GM12878 (cell line): ENCODE measurements around the gene CRYBB1. TPM values are rescaled to one million over a fixed set of nuclear protein-coding genes. Genes with fewer than 3 reads are reported as not detected.

Experiments used
- ATAC-seq: fragments of 200-7000 bp; cut with Tn5 transposase; 3 replicates; pipeline ENCODE4 v1.9.1; 2020; ENCODE audit warnings: mild to moderate bottlenecking, moderate library complexity
- BruUV-seq: library from RNA; stranded (reverse); fragments of 400-500 nt; replicated peaks from 2 replicates; lab custom pipeline; 2021; lab: Mats Ljungman, UMichigan
- CTCF ChIA-PET: fragments of 300-600 bp; sonication (Branson Sonifier 250); formaldehyde crosslinking; extraction: SDS; loops from one replicate; lab custom pipeline; 2021; ENCODE audit warnings: inconsistent platforms; lab: Yijun Ruan, JAX
- POLR2A ChIA-PET: fragments of 350-600 bp; formaldehyde crosslinking; extraction: SDS; loops from one replicate; lab custom pipeline; 2021; ENCODE audit warnings: inconsistent platforms; lab: Charles Lee
- RAD21 ChIA-PET: fragments of 300-600 bp; sonication (Branson Sonifier 250); formaldehyde crosslinking; loops from one replicate; lab custom pipeline; 2023; ENCODE audit warnings: antibody characterized with exemption; ENCODE audit not compliant: unreplicated experiment; lab: Charles Lee
- SMC1A ChIA-PET: fragments of 300-600 bp; sonication (Branson Sonifier 250); formaldehyde crosslinking; loops from one replicate; lab custom pipeline; 2023; ENCODE audit not compliant: unreplicated experiment, uncharacterized antibody; lab: Charles Lee
- DNase-seq: peaks from one replicate; pipeline ENCODE4 v3.0.0-alpha.2; 2011; ENCODE audit warnings: low read depth, low spot score
- FAIRE-seq: peaks from 3 replicates; lab custom pipeline; 2011; peaks lifted over from hg19 to GRCh38; lab: Jason Lieb, UNC
- H2AFZ ChIP-seq: 2 replicates; pipeline ENCODE4 v1.6.0; 2011; ENCODE audit warnings: low read depth, low read length, control low read depth; ENCODE audit not compliant: control insufficient read depth
- H3K27ac ChIP-seq: 2 replicates; pipeline ENCODE4 v1.5.1; 2011; ENCODE audit warnings: control low read depth; ENCODE audit not compliant: control insufficient read depth, insufficient read depth
- H3K27me3 ChIP-seq, 2 experiments: replicated peaks in 1 of 2; 2 replicates each; pipeline versions ENCODE4 v1.6.0 to v1.6.1; 2011; ENCODE audit warnings: low read length in 1 of 2; ENCODE audit not compliant: control insufficient read depth in 2 of 2, insufficient read depth in 2 of 2
- H3K36me3 ChIP-seq, 2 experiments: 2 replicates each; pipeline ENCODE4 v1.5.1; 2011; ENCODE audit warnings: low read length in 1 of 2; ENCODE audit not compliant: control insufficient read depth in 2 of 2, insufficient read depth in 2 of 2
- H3K4me1 ChIP-seq: 2 replicates; pipeline ENCODE4 v1.6.1; 2011; ENCODE audit warnings: mild to moderate bottlenecking, low read length, moderate library complexity, mixed read lengths; ENCODE audit not compliant: control insufficient read depth, insufficient read depth
- H3K4me2 ChIP-seq: 2 replicates; pipeline ENCODE4 v1.6.0; 2011; ENCODE audit warnings: control low read depth; ENCODE audit not compliant: control insufficient read depth, insufficient read depth
- H3K4me3 ChIP-seq: fragments of 200-600 bp; sonication (generic); 2 replicates; pipeline ENCODE4 v1.5.1; 2016
- H3K79me2 ChIP-seq: 2 replicates; pipeline ENCODE4 v1.6.0; 2011; ENCODE audit warnings: low read length; ENCODE audit not compliant: control insufficient read depth, insufficient read depth
- H3K9ac ChIP-seq: 2 replicates; pipeline ENCODE4 v1.8.0; 2011; ENCODE audit warnings: low read length, control low read depth, mixed read lengths; ENCODE audit not compliant: control insufficient read depth, insufficient read depth
- H3K9me3 ChIP-seq: replicated peaks from 3 replicates; pipeline ENCODE4 v1.5.1; 2011; ENCODE audit warnings: mild to moderate bottlenecking, low read length; ENCODE audit not compliant: control insufficient read depth, insufficient read depth
- H4K20me1 ChIP-seq: 2 replicates; pipeline ENCODE4 v1.6.0; 2011; ENCODE audit not compliant: control insufficient read depth, insufficient read depth
- CREB1 ChIP-seq: IDR thresholded peaks from 2 replicates; pipeline ENCODE4 v1.6.1; 2012; ENCODE audit warnings: low read depth, mild to moderate bottlenecking, inconsistent platforms
- GATAD2B ChIP-seq: fragments of 450-650 bp; conservative IDR thresholded peaks from 2 replicates; pipeline ENCODE4 v1.6.1; 2017; ENCODE audit warnings: low read depth, mild to moderate bottlenecking, moderate library complexity
- JUNB ChIP-seq: IDR thresholded peaks from 2 replicates; pipeline ENCODE4 v1.6.1; 2016; ENCODE audit warnings: antibody characterized with exemption, mild to moderate bottlenecking
- MTA2 ChIP-seq: fragments of 450-650 bp; IDR thresholded peaks from 2 replicates; pipeline ENCODE4 v1.6.1; 2016; ENCODE audit warnings: low read depth, mild to moderate bottlenecking, moderate library complexity
- MYB ChIP-seq: fragments of 150-350 bp; IDR thresholded peaks from 2 replicates; pipeline ENCODE4 v1.6.1; 2014; ENCODE audit warnings: mild to moderate bottlenecking, low read depth, low read length, borderline replicate concordance
- RUNX3 ChIP-seq: IDR thresholded peaks from 2 replicates; pipeline ENCODE4 v1.6.1; 2012; ENCODE audit warnings: low read length, inconsistent platforms
- SIX5 ChIP-seq: IDR thresholded peaks from 2 replicates; pipeline ENCODE4 v1.6.1; 2011; ENCODE audit warnings: mild to moderate bottlenecking, low read depth, low read length, moderate library complexity; ENCODE audit not compliant: severe bottlenecking
- YY1 ChIP-seq: IDR thresholded peaks from 2 replicates; pipeline ENCODE4 v1.6.1; 2011; ENCODE audit warnings: low read depth, mild to moderate bottlenecking, low read length
- WGBS: methylation state at CpG from one replicate; pipeline ENCODE4 v1.1.6; 2016; ENCODE audit warnings: low lambda C conversion rate; ENCODE audit not compliant: insufficient replicate concordance, insufficient coverage; ENCODE audit errors: missing lambda C conversion rate; 5-methylcytosine and 5-hydroxymethylcytosine counted together
- in situ Hi-C: fragments of 300-500 bp; cut with MboI; formaldehyde crosslinking; loops from 9 replicates; pipeline ENCODE4 v1.14.3; 2018; ENCODE audit warnings: mixed read lengths
- intact Hi-C: fragments of 100-400 bp; cut with micrococcal nuclease; formaldehyde crosslinking; loops from one replicate; pipeline ENCODE4 v1.14.2; 2022; ENCODE audit not compliant: unreplicated experiment
- polyA plus RNA-seq, 11 experiments: library from polyadenylated mRNA; depleted of rRNA in 4 of 11; unstranded in 6 of 11; stranded (reverse) in 5 of 11; fragments of >200 nt; fragmentation: Nextera tagmentation in 4 of 11; fragmentation: Illumina TruSeq in 1 of 11; extraction: Ambion mirVana in 4 of 11; extraction: Trizol in 1 of 11; gene quantifications; 1 replicate in 1 of 11; 2 replicates in 10 of 11; pipeline versions ENCODE4 v1.2.1 to v1.2.3, GENCODE V29; 2011 to 2016; ENCODE audit warnings: inconsistent platforms in 2 of 11, missing spikeins in 2 of 11, low read depth in 1 of 11
- total RNA-seq, 4 experiments: library from RNA; depleted of rRNA in 3 of 4; stranded (reverse); fragments of >200 nt in 3 of 4; fragmentation: Illumina TruSeq in 1 of 4; extraction: Trizol in 1 of 4; gene quantifications; 2 replicates each; pipeline versions ENCODE4 v1.2.1 to v1.2.3, GENCODE V29; 2013 to 2021
- TF ChIP-seq, protein P1 (sequence below): fragments of 450-650 bp; formaldehyde crosslinking; IDR thresholded peaks from 2 replicates; pipeline ENCODE4 v1.4.0; 2020; ENCODE audit warnings: mild to moderate bottlenecking, moderate library complexity

Gene CRYBB1
- total and polyA plus RNA-seq, 10 of the 15 experiments (the other 5 are each of a cell fraction or from before 2014, with no cell fraction given) = 0.09 to 0.64 (median 0.23) TPM; not detected in 5

DNA sequence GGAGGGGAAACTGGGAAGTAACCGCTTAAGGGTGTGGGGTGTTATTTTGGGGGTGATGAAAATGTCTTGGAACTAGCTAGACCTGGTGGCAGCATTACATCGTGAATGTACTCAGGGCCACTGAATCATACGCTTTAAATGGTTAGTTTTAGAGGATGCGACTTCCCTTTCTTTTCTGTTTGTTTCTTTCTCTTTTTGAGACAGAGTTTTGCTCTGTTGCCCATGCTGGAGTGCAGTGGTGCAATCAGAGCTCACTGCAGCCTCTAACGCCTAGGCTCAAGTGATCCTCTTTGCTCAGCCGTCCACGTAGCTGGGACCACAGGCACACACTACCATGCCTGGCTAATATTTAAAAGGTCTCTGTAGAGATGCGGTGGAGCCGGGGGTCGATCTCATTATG lies 34.0 kb upstream of the CRYBB1 start:
- 4% methylated on average over 10 of the region's 10 CpGs for WGBS
- H3K4me3 ChIP-seq = no peak overlapping the region
- peaks cover 0 to 5% of the 10 kb centered on the region in 2 experiments; a peak in 2 of 4 replicates for H3K27me3 ChIP-seq
- H3K36me3 ChIP-seq = no peaks in the 10 kb centered on the region
- POLR2A ChIA-PET = interaction anchor here (0.5 kb wide), 1 partner anchor 18 kb away, joined by 7 read pairs; no protein-coding TSS in a partner anchor
- SMC1A ChIA-PET = no interaction called here
- CTCF ChIA-PET = interaction anchor here (2.0 to 2.4 kb wide), 2 partner anchors 13 to 148 kb away, joined by 7 to 12 read pairs; no protein-coding TSS in a partner anchor
- H3K9me3 ChIP-seq = no peaks in the 10 kb centered on the region
- H2AFZ ChIP-seq = peak overlapping the region; percentile 30; the same call in 1 of the 2 replicates
- no peak for TF ChIP-seq MYB
- TF ChIP-seq, all 136 proteins: peak for 0
- H3K9ac ChIP-seq = no peak overlapping the region
- no peaks in the 10 kb centered on the region for H3K79me2 ChIP-seq
- H3K4me2 ChIP-seq = peak overlapping the region; percentile 55
- FAIRE-seq (no peak), ATAC-seq (peak; percentile 33; the same call in 2 of the 3 replicates), DNase-seq (no peak)
- intact Hi-C loops (no loop called here), in situ Hi-C loops (no loop called here)
- peaks cover 27% of the 10 kb centered on the region for H3K4me1 ChIP-seq
- H3K27ac ChIP-seq = no peak overlapping the region
- RAD21 ChIA-PET = no interaction called here
- no TSS peak for BruUV-seq
- no peaks in the 10 kb centered on the region; the same call in 1 of the 2 replicates for H4K20me1 ChIP-seq

DNA sequence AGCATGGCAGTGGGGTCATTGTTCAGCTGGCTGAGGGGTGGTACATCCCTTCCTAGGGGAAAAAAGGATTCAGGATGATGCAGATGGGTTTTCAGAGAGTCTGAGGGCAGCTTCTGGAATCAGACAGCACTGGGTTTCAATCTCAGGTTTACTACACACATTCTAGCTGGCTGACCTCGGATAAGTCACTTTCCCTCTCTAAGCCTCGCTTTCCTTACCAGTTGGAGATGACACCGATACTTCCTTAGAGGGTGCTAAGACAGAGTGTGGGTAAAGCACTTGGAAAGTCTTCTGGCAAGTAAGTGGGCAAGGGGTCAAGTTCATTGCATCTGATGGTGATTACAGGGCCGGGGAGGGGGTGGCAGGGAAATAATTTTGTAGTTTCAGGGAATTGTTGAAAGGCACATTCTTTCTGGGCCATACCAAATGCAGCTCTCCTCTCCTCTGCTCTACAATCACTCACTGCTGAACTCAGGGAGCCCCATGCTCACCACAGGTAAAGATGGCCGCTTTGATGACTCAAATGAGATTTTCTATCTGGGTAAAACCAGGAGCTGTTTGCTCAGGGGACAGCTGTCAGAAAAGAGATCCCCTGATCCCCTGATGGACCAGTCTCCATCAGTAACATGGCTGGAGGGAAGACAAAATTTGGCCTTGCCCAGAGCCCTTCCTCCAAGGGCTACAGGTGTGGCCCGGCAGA lies 33.0 kb upstream of the CRYBB1 start:
- in situ Hi-C loops = no loop called here
- ChIA-PET SMC1A (interaction anchor here (1.2 to 1.3 kb wide), 2 partner anchors 102 to 147 kb away, joined by 3 read pairs; no protein-coding TSS in a partner anchor), POLR2A (no interaction called here)
- Histone ChIP-seq H3K27ac (no peak overlapping the region), H3K79me2 (no peaks in the 10 kb centered on the region), H3K4me1 (peaks cover 27% of the 10 kb centered on the region), H4K20me1 (no peaks in the 10 kb centered on the region; the same call in 1 of the 2 replicates), H3K36me3 (no peaks in the 10 kb centered on the region), H3K27me3 (peaks cover 0 to 5% of the 10 kb centered on the region in 2 experiments; a peak in 2 of 4 replicates)
- no peak for FAIRE-seq
- peak; percentile 51 for ATAC-seq
- TF ChIP-seq MTA2 = no peak
- TF ChIP-seq JUNB = 0 out of 2 replicates have a peak, but pooled peaks have one; percentile 23
- TF ChIP-seq CREB1 = no peak
- peak; percentile 52 for TF ChIP-seq RUNX3
- TF ChIP-seq GATAD2B = no peak
- no peak for TF ChIP-seq SIX5
- TF ChIP-seq YY1 = peak; percentile 86
- TF ChIP-seq, protein P1, sequence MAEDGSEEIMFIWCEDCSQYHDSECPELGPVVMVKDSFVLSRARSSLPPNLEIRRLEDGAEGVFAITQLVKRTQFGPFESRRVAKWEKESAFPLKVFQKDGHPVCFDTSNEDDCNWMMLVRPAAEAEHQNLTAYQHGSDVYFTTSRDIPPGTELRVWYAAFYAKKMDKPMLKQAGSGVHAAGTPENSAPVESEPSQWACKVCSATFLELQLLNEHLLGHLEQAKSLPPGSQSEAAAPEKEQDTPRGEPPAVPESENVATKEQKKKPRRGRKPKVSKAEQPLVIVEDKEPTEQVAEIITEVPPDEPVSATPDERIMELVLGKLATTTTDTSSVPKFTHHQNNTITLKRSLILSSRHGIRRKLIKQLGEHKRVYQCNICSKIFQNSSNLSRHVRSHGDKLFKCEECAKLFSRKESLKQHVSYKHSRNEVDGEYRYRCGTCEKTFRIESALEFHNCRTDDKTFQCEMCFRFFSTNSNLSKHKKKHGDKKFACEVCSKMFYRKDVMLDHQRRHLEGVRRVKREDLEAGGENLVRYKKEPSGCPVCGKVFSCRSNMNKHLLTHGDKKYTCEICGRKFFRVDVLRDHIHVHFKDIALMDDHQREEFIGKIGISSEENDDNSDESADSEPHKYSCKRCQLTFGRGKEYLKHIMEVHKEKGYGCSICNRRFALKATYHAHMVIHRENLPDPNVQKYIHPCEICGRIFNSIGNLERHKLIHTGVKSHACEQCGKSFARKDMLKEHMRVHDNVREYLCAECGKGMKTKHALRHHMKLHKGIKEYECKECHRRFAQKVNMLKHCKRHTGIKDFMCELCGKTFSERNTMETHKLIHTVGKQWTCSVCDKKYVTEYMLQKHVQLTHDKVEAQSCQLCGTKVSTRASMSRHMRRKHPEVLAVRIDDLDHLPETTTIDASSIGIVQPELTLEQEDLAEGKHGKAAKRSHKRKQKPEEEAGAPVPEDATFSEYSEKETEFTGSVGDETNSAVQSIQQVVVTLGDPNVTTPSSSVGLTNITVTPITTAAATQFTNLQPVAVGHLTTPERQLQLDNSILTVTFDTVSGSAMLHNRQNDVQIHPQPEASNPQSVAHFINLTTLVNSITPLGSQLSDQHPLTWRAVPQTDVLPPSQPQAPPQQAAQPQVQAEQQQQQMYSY (CRISPR knock-in tag) = no peak
- TF ChIP-seq, all 136 proteins: peak for 3
- H3K4me3 ChIP-seq = no peak overlapping the region
- BruUV-seq = no TSS peak
- no peaks in the 10 kb centered on the region for H3K9me3 ChIP-seq
- H3K4me2 ChIP-seq = 0 out of 2 replicates have a peak overlapping the region, but pooled peaks have one; percentile 50
- H3K9ac ChIP-seq = no peak overlapping the region
- ChIA-PET CTCF (interaction anchor here (1.5 to 2.4 kb wide), 3 partner anchors 14 to 147 kb away, joined by 3 to 12 read pairs (median 7); no protein-coding TSS in a partner anchor), RAD21 (no interaction called here)
- intact Hi-C loops = no loop called here
- H2AFZ ChIP-seq = no peak overlapping the region
- 54% methylated on average over 6 of the region's 6 CpGs for WGBS
- DNase-seq = no peak
